ENCODE measurements around the gene GALNT16. TPM values are rescaled to one million over a fixed set of nuclear protein-coding genes. Genes with fewer than 3 reads are reported as not detected.

GALNT16 gene
- total RNA-seq, 1 donor from 2014 or later = 0.13 TPM

- DNase-seq (ENCODE audit: low read depth, low spot score) = no peak
Observed at GRCh38 chr14:69404478-69404877, 144.5 kb downstream of the GALNT16 start.

- no peak for DNase-seq (ENCODE audit: low read depth, low spot score)
Observed at GRCh38 chr14:69404883-69405282, 144.9 kb downstream of the GALNT16 start.

- no peak for DNase-seq (ENCODE audit: low read depth, low spot score)
Observed at GRCh38 chr14:69405762-69406161, 145.8 kb downstream of the GALNT16 start.

Other genes with a start within 250 kb of the GALNT16 start
- 13.8 and 17.0 TPM in 2 replicates for gene DCAF5, start 107.0 kb upstream of the GALNT16 start, total RNA-seq
- gene EXD2, start 68.7 kb upstream of the GALNT16 start, total RNA-seq = 22.7 and 28.9 TPM in 2 replicates
- gene ERH, start 138.1 kb downstream of the GALNT16 start, total RNA-seq = 183 and 199 TPM in 2 replicates
- gene SLC39A9, start 138.5 kb downstream of the GALNT16 start, total RNA-seq = 120 and 129 TPM in 2 replicates
- gene PLEKHD1, start 224.6 kb downstream of the GALNT16 start, total RNA-seq = under 0.01 and 0.04 TPM in 2 replicates